ENCODE data around the gene AGPAT4. TPM values are rescaled to one million over a fixed set of nuclear protein-coding genes. Genes with fewer than 3 reads are reported as not detected.

AGPAT4 gene
- total RNA-seq, 2 donors from 2014 or later: 7.3 to 8.9 TPM

DNA sequence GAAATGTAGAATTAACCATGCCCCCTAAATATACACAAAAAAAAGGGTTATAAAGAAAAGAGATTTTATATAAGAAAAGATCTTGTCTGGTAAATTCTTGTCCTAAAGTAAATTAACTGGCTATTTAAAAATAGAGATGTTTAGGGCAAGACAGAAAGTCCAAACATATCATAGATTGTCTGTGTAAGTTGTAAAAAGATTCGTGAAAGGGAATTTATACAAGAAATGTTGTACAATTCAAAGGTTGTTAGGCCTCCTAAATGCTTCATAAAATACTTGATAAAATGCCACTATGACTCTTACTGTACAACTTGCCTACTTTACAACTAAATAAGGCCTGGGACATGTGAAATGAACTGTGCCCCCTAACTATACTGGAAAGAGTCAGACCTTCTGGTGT is 21.9 kb upstream of the AGPAT4 start:
- no peaks in the 10 kb centered on the region for H3K36me3 Mint-ChIP-seq
- no peak for DNase-seq (ENCODE audit: low spot score in 2 of 2)
- no peak for ATAC-seq
- no peak overlapping the region for H3K27ac Mint-ChIP-seq
- H3K9me3 Mint-ChIP-seq: no peaks in the 10 kb centered on the region

DNA sequence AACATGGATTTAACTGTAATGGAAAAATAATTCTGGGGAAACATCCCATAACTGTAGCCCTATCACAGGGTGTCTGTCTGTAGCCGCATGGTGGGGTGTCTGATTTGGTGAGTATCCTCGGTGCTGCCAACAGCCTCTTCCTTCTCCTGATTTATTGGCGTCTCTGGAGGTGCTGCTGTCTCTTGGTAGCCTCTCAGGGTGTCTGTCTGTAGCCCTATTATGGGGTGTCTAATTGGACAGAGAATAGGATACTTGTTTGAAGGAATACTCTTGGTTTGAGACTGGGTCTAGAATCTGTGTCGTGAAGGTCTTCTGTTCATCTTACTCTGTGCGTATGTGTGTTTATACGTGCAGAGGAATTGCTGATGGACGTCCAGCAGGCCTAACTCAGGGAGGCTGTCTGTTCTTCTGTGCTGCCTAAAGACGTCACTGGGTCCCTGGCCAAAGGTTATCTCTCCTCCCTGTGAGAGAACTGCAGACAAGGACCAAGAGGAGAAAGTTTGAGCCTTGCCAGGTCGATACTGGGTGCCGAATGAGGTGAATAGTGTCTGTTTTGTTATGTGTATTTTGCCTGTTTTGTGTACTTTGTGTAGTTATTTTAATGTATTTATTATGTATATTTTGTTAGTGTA is 18.9 kb upstream of the AGPAT4 start:
- ATAC-seq (no peak), DNase-seq (ENCODE audit: low spot score in 2 of 2) (no peak)
- Mint-ChIP-seq H3K27ac (no peak overlapping the region), H3K36me3 (no peaks in the 10 kb centered on the region), H3K9me3 (no peaks in the 10 kb centered on the region)

DNA sequence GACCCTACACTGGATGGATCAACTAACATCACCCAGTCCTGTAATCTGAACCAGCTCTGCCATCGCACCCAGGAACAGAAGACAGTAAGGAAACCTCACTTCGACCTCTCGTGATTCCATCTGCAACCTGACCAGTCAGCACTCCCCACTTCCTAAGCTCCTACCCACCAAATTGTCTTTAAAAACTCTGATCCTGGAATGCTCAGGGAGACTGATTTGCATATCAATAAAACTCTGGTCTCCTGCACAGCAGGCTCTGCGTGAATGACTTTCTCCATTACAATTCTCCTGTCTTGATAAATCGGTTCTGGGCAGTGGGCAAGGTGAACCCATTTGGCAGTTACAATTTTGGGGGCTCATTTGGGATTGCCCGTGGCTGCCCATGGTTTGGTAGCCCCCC is 18.3 kb upstream of the AGPAT4 start:
- H3K9me3 Mint-ChIP-seq: no peaks in the 10 kb centered on the region
- ATAC-seq (no peak), DNase-seq (ENCODE audit: low spot score in 2 of 2) (no peak)
- H3K27ac Mint-ChIP-seq: no peak overlapping the region
- no peaks in the 10 kb centered on the region for H3K36me3 Mint-ChIP-seq

DNA sequence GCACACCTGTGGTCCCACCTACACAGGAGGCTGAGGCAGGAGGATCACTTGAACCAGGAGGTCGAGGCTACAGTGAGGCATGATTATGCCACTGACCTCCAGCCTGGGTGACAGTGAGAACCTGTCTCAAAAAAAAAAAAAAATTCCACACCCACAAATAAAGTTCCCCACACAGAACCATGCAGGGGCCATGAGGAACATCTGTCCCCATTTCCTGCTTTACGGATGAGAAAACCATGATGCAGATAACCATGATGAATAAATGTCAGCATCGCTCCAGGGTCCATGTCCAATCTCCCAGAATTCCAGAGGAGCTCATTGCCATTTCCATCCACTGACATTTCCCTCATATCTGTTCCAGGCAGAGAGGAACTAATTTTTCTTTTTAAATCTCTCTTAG is 16.9 kb upstream of the AGPAT4 start:
- DNase-seq (ENCODE audit: low spot score in 2 of 2) (no peak), ATAC-seq (no peak)
- Mint-ChIP-seq H3K36me3 (no peaks in the 10 kb centered on the region), H3K9me3 (no peaks in the 10 kb centered on the region), H3K27ac (no peak overlapping the region)

DNA sequence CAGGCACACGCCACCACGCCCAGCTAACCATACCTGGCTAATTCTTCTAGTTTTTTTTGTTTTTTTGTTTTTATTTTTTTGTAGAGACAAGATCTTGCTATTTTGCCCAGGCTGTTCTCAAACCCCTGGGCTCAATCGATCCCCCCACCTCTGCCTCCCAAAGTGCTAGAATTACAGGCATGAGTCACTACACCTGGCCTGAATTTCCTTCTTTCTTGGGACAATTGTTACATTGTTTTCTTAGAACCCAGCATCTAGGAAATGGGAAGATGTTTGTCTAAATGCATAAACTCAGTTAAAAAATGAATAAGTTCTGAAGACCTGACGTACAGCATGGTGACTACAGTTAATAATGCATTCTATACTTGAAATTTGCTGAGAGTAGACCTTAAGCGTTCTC is 10.8 kb upstream of the AGPAT4 start:
- Mint-ChIP-seq H3K9me3 (peaks cover 8 to 10% of the 10 kb centered on the region in 2 donors), H3K27ac (no peak overlapping the region), H3K36me3 (peaks cover 0 to 5% of the 10 kb centered on the region in 2 donors)
- no peak for ATAC-seq
- DNase-seq (ENCODE audit: low spot score in 2 of 2): no peak

DNA sequence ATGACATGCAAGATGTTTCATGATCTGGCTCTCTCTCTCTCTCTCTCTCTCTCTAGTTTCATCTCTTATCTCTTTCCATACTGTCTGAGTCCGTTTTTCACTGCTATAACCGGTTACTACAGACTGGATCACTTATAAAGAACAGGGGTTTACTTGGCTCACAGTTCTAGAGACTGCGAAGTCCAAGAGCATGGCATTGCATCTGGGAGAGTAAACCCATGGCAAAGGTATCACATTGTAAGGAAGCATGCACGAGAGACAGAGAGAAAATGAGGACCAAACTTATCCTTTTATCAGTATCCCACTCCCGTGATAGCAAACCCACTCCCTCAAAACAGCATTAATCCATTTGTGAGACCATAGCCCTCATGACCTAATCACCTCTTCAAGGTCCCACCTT is 7.2 kb upstream of the AGPAT4 start:
- peaks cover 8 to 10% of the 10 kb centered on the region in 2 donors for H3K9me3 Mint-ChIP-seq
- no peak for ATAC-seq
- H3K36me3 Mint-ChIP-seq: peaks cover 0 to 5% of the 10 kb centered on the region in 2 donors
- DNase-seq (ENCODE audit: low spot score in 2 of 2): no peak
- H3K27ac Mint-ChIP-seq: no peak overlapping the region

DNA sequence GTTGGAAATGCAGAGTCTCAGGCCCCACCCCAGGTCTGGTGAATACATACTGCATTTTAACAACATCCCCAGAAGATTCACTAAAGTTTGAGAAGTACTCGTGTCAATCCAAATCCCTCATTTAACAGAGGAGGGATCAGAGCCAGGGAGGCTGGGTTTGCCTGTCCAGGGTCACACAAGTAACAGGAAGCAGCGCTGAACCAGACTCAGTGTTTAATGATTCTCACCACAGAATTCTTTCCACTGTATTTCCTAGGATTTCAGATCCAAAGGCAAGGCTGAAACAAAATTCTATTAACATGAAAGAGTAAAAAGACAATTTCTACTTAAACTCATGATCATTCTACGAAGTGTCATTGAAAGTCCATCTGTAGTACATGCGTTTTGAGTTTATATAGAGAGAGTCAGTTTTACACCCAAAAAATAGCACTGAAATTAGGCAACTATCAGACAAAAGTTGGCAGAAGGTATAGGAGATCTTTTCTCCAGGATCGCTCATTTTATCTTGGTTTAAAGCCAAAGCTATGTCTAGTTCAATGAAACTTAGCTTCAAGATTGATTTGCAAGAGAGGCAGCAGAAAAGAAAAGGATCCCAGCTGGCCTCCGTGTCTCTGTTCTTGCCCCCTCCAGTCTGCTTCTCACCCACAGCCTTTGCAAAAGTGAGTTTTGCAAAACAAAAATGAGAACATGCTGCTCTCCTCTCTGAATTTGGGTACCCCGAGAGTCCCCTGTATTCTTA is 6.0 kb upstream of the AGPAT4 start:
- Mint-ChIP-seq H3K9me3 (peaks cover 8 to 10% of the 10 kb centered on the region in 2 donors), H3K36me3 (peaks cover 0 to 5% of the 10 kb centered on the region in 2 donors), H3K27ac (no peak overlapping the region)
- DNase-seq (ENCODE audit: low spot score in 2 of 2) (no peak), ATAC-seq (no peak)

DNA sequence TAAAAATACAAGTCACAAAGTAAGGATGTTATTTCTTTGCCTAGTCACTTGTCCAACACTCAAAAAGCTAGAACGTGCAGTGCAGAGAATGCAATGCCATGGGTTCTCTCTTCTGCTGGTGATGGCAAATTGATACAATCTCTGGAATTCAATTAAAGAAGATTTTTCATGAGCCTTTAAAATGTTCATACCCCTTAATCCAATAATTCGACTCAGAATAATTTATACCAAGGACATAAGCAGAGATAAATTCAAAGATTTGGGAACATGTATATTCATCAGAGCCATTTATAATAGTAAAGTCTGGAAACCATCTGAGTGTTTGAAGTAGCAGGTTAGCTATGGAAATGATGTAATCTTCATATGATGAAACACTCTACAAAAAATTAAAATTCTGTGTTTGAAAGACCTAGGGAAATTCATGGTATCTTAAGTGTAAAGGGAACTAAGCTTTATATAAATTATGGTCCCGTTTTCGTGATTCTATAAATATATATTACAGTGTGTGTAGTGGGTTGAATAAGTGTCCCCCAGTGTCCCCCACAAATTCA is 2.8 kb upstream of the AGPAT4 start:
- DNase-seq (ENCODE audit: low spot score in 2 of 2) (no peak), ATAC-seq (no peak)
- Mint-ChIP-seq H3K27ac (no peak overlapping the region), H3K9me3 (peaks cover 8 to 10% of the 10 kb centered on the region in 2 donors), H3K36me3 (peaks cover 5% of the 10 kb centered on the region in 2 donors)

DNA sequence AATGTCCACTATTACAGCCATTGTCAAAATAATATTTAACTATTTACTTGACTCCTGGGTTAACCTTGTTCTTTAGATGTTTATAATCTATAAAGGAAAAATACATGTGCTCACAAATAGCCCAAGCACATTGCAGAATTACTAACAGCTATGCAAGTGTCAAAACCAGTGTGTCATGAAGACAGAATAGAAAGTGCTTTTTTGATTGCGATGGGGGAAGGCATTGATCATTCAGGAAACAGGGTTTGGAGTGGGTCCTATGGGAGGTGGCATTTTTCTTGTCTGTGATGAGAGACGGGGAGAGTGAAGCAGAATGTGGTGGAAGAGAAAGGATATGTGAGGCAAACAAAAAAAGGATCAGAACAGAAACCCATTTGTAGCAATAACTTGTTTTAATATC is 1.0 kb upstream of the AGPAT4 start:
- Mint-ChIP-seq H3K36me3 (peaks cover 0 to 5% of the 10 kb centered on the region in 2 donors), H3K27ac (peak overlapping the region in 1 of 2 donors; percentile 87), H3K9me3 (no peaks in the 10 kb centered on the region)
- no peak for DNase-seq (ENCODE audit: low spot score in 2 of 2)
- ATAC-seq: no peak

DNA sequence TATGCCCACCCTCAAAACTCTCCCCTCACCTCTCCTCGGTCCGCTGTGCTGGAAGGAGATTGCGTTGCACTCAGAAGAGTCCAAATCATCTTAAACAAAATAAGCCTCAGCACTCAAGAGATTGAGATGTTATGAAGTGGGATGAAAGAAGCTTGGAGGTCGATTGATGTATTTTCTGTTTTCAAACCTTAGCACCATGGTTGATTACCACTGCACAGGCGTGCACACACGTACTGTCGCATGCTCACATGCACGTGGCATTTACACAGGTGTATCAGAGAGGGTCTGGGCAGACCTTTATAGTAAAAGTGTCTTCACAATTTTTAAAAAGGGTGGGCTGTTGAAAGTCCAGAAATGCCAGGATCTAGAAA is 612 bp upstream of the AGPAT4 start:
- ATAC-seq: no peak
- no peaks in the 10 kb centered on the region for H3K9me3 Mint-ChIP-seq
- H3K36me3 Mint-ChIP-seq: peaks cover 0 to 5% of the 10 kb centered on the region in 2 donors
- no peak for DNase-seq (ENCODE audit: low spot score in 2 of 2)
- peak overlapping the region; percentile 87 to 97 for H3K27ac Mint-ChIP-seq

DNA sequence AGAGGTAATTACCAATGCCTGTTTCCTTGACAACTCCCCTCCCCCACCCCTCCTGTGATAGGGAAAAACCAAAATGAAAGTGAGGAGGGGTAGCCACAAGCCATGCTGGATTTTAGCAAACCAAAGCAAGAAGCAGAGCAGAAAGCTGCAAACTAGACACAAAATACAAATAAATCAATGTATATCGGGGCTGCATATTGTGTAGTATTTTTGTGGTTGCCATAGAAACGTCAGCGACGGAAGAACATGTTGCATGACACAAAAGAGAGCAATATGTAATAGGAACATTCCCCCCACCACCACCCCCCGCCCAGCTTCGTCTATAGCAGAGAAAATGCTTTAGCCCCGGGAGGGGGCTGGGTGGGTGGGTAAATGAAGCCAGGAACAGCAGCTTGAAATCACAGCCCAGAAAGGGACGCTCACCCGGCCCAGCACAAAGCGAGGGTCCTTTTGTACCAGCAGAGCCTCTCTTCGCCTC is 548 bp downstream of the AGPAT4 start:
- Mint-ChIP-seq H3K27ac (peak overlapping the region; percentile 87 to 92), H3K36me3 (peaks cover 0 to 5% of the 10 kb centered on the region in 2 donors), H3K9me3 (no peaks in the 10 kb centered on the region)
- ATAC-seq: peak; percentile 21 to 45
- DNase-seq (ENCODE audit: low spot score in 2 of 2): no peak

DNA sequence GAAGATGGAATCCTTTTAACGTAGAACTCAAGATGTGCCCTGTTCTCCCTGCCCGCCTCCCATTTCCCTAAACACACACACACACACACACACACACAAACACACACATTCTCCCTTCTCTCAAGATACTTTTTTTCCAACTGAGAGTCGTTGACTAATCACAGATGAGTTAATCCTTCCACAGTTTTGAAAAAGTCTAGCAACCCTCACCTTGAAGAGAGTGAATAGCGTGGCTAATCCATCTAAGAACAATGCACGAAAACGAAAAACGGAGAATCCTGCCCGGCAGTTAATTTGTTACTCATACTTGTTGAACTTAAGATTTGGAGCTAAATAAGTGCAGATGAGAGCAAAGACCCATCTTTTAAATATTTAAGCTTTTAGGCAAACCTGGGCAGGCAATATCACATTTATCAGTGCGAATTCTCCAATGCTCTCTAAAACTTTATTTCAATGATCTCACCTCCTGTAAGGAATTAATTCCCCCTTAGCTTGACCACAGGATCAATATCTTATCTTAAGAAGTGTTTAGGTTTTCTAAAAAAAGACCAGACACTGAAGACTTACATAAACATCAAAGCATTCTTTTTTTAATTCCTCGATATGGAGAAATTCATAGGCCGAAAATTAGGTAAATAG is 1.1 kb downstream of the AGPAT4 start:
- peaks cover 0 to 5% of the 10 kb centered on the region in 2 donors for H3K36me3 Mint-ChIP-seq
- H3K27ac Mint-ChIP-seq: peak overlapping the region; percentile 87 to 92
- no peaks in the 10 kb centered on the region for H3K9me3 Mint-ChIP-seq
- no peak for DNase-seq (ENCODE audit: low spot score in 2 of 2)
- ATAC-seq: no peak

DNA sequence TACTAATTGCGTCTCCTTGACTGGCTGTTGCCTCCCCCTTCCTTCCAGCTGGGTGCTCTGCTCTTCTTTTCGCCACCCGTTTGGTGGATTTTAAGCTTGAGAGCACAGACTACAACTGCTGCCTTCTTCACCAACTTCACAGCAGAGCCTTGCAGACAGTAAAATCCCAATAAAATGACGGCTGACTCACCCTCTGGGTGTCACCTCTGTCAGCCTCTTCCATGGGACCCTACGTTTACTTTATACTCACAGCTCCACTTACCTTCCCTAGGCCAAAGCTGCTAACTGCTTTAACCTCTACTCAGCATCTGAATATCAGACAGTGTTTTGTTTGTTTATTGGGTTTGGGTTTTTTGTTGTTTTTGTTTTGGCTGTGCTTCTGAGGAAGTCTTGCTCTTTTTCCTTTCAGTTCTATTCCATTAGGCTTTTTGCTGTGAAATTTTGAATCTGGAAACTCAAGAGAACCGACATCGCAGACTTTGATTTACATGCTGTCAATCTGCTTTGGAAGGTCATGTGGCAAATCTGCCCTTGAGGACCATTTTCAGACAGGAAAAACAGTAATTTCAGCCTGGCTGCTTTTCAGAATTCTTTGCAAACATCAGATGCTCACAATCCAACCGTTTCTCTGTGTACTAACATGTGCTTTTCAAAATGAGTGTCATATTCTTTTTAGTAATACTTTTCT is 2.4 kb downstream of the AGPAT4 start:
- no peak for DNase-seq (ENCODE audit: low spot score in 2 of 2)
- Mint-ChIP-seq H3K27ac (no peak overlapping the region), H3K9me3 (no peaks in the 10 kb centered on the region), H3K36me3 (peaks cover 0 to 5% of the 10 kb centered on the region in 2 donors)
- no peak for ATAC-seq

DNA sequence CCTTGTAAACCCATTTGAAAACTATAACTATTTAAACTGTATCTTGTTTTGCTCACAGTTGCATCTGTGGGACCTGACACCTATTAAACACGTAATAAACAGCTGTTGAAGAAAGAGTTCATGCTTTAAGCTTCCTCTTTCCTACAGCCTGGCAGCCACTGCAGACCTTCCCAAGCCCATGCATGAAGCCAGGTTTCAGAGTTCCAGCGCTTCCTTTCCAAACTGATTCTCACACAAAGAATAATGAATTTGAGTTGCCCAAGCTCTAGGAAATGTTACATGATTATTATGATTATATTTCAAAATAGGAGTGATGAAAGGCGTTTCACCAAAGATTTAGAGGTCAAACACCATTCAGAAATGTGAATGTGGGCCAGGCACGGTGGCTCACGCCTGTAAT is 3.7 kb downstream of the AGPAT4 start:
- ATAC-seq (no peak), DNase-seq (ENCODE audit: low spot score in 2 of 2) (no peak)
- no peaks in the 10 kb centered on the region for H3K9me3 Mint-ChIP-seq
- no peak overlapping the region for H3K27ac Mint-ChIP-seq
- H3K36me3 Mint-ChIP-seq: peaks cover 0 to 5% of the 10 kb centered on the region in 2 donors

DNA sequence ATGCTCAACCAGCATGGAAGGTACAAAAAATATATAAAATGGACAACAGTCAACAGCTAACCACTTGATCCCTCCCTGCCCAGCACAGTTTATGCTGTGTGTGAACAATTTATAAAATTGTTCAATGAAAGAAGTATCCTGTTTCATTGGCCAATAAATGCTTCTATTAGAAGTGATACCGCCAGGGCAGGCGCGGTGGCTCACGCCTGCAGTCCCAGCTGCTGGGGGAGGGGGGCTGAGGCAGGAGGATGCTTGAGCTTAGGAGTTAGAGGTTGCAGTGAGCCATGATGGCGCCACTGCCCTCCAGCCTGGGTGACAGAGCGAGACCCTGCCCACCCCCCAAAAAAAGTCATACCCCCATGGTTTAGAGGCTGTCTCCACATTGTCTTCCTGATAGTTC is 4.6 kb downstream of the AGPAT4 start:
- ATAC-seq: no peak
- DNase-seq (ENCODE audit: low spot score in 2 of 2): no peak
- no peak overlapping the region for H3K27ac Mint-ChIP-seq
- H3K9me3 Mint-ChIP-seq: no peaks in the 10 kb centered on the region
- H3K36me3 Mint-ChIP-seq: peaks cover 0 to 3% of the 10 kb centered on the region in 2 donors

DNA sequence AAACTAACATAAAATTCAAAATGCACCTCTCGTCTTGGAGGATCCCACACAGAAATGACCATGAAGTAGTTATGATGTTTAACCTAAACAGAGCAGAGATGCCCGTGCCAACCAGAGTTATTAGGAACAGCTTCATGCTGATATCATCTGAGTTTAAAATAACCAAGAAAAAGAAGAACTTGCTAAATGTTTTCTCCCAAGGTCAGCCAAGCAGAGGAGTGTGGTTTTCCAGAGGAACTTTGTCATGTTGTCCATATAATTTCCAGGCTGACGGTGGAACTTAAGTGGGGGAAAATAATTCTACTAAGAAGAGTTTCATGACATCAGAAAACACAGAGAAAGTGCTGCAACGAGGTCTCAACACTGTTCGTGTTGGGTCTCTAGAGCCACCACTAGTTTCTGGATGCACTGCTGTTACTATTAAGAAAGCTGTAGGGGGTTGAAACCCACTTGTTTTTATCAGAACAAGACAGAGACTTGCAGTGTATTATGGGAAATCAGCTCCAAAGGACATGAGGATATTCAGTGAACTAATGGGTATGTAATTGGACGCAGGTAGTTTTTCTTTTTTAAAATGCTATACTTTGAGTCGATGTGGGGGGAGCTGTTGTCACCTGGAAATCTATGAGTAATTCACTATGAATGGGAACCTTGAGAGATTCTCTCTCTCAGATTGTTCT is 5.2 kb downstream of the AGPAT4 start:
- DNase-seq (ENCODE audit: low spot score in 2 of 2) (no peak), ATAC-seq (no peak)
- Mint-ChIP-seq H3K9me3 (no peaks in the 10 kb centered on the region), H3K36me3 (no peaks in the 10 kb centered on the region), H3K27ac (no peak overlapping the region)

Data from activated naive CD4-positive, alpha-beta T cell treated with anti-CD3 and anti-CD28 coated beads, Interleukin-2, amount 50 U/mL, for 72 hours (primary cell).